Liver (tissue), 9 donors: Measurements from ENCODE around the gene MYADML2. TPM values are rescaled to one million over a fixed set of nuclear protein-coding genes. Genes with fewer than 3 reads are reported as not detected.

ENCODE experiments used
- DNase-seq: peaks from one replicate; pipeline ENCODE4 v3.0.0-alpha.2; 2017; ENCODE audit warnings: low spot score
- H3K27ac ChIP-seq, 2 donors: one replicate each; pipeline ENCODE4 v1.7.0; 2013; ENCODE audit warnings: inconsistent platforms in 2 of 2, low read length in 2 of 2, control low read depth in 1 of 2, low read depth in 1 of 2, mild to moderate bottlenecking in 1 of 2
- H3K27me3 ChIP-seq, 4 donors: one replicate each; pipeline versions ENCODE4 v1.6.1 to v1.7.0; 2013; ENCODE audit warnings: low read length in 3 of 4, inconsistent platforms in 1 of 4, mild to moderate bottlenecking in 1 of 4, moderate library complexity in 1 of 4; ENCODE audit not compliant: control insufficient read depth in 4 of 4, insufficient read depth in 4 of 4
- H3K36me3 ChIP-seq, 4 donors: one replicate each; pipeline versions ENCODE4 v1.6.1 to v1.7.0; 2013; ENCODE audit warnings: low read length in 3 of 4, mild to moderate bottlenecking in 3 of 4, low read depth in 1 of 4, moderate library complexity in 1 of 4; ENCODE audit not compliant: control insufficient read depth in 4 of 4, insufficient read depth in 3 of 4
- H3K4me1 ChIP-seq, 4 donors: one replicate each; pipeline versions ENCODE4 v1.6.1 to v1.7.0; 2013; ENCODE audit warnings: low read length in 3 of 4, mild to moderate bottlenecking in 3 of 4, moderate library complexity in 1 of 4; ENCODE audit not compliant: control insufficient read depth in 4 of 4, insufficient read depth in 4 of 4
- H3K4me3 ChIP-seq, 3 donors: one replicate each; pipeline versions ENCODE4 v1.6.1 to v1.7.0; 2013; ENCODE audit warnings: low read length in 3 of 3, control low read depth in 1 of 3, low read depth in 1 of 3, mild to moderate bottlenecking in 1 of 3
- H3K9ac ChIP-seq, 2 donors: one replicate each; pipeline ENCODE4 v1.7.0; 2013; ENCODE audit warnings: low read length in 2 of 2, mild to moderate bottlenecking in 2 of 2, moderate library complexity in 2 of 2, control low read depth in 1 of 2, low read depth in 1 of 2
- H3K9me3 ChIP-seq, 4 donors: one replicate each; pipeline versions ENCODE4 v1.6.1 to v1.7.0; 2013; ENCODE audit warnings: low read length in 3 of 4; ENCODE audit not compliant: control insufficient read depth in 4 of 4
- CTCF ChIP-seq: fragments of 150-350 bp; IDR thresholded peaks from 2 replicates; pipeline ENCODE4 v1.5.1; 2017; ENCODE audit warnings: improper control_type of control experiment, low read depth, low read length; ENCODE audit not compliant: missing input control
- EGR1 ChIP-seq, 2 donors: IDR thresholded peaks; 2 replicates each; pipeline ENCODE4 v1.6.1; 2016 to 2018; ENCODE audit warnings: antibody characterized with exemption in 2 of 2, low read depth in 2 of 2
- FOXA1 ChIP-seq: IDR thresholded peaks from 2 replicates; pipeline ENCODE4 v1.6.1; 2016; ENCODE audit warnings: antibody characterized with exemption
- FOXA2 ChIP-seq: IDR thresholded peaks from 2 replicates; pipeline ENCODE4 v1.6.1; 2016; ENCODE audit warnings: antibody characterized with exemption
- GABPA ChIP-seq, 2 donors: IDR thresholded peaks in 1 of 2; conservative IDR thresholded peaks in 1 of 2; 2 replicates each; pipeline ENCODE4 v1.6.1; 2016; ENCODE audit warnings: antibody characterized with exemption in 2 of 2, mild to moderate bottlenecking in 1 of 2, moderate library complexity in 1 of 2
- HNF4A ChIP-seq, 2 donors: conservative IDR thresholded peaks; 2 replicates each; pipeline ENCODE4 v1.6.1; 2016; ENCODE audit warnings: antibody characterized with exemption in 2 of 2, mild to moderate bottlenecking in 2 of 2
- HNF4G ChIP-seq: IDR thresholded peaks from 2 replicates; pipeline ENCODE4 v1.6.1; 2016; ENCODE audit warnings: antibody characterized with exemption
- JUND ChIP-seq, 2 donors: IDR thresholded peaks; 2 replicates each; pipeline ENCODE4 v1.6.1; 2016; ENCODE audit warnings: antibody characterized with exemption in 2 of 2
- MAX ChIP-seq: IDR thresholded peaks from 2 replicates; pipeline ENCODE4 v1.6.1; 2016; ENCODE audit warnings: antibody characterized with exemption
- NR2F2 ChIP-seq: IDR thresholded peaks from 2 replicates; pipeline ENCODE4 v1.6.1; 2016; ENCODE audit warnings: antibody characterized with exemption
- RAD21 ChIP-seq, 2 donors: IDR thresholded peaks; 2 replicates each; pipeline ENCODE4 v1.6.1; 2016; ENCODE audit warnings: antibody characterized with exemption in 2 of 2, mild to moderate bottlenecking in 2 of 2
- REST ChIP-seq: IDR thresholded peaks from 2 replicates; pipeline ENCODE4 v1.6.1; 2016; ENCODE audit warnings: antibody characterized with exemption, mild to moderate bottlenecking
- RXRA ChIP-seq, 2 donors: IDR thresholded peaks; 2 replicates each; pipeline ENCODE4 v1.6.1; 2017 to 2018; ENCODE audit warnings: antibody characterized with exemption in 2 of 2, mild to moderate bottlenecking in 1 of 2
- SP1 ChIP-seq: IDR thresholded peaks from 2 replicates; pipeline ENCODE4 v1.6.1; 2018; ENCODE audit warnings: antibody characterized with exemption, mild to moderate bottlenecking
- TAF1 ChIP-seq: conservative IDR thresholded peaks from 2 replicates; pipeline ENCODE4 v1.6.1; 2016; ENCODE audit warnings: antibody characterized with exemption, mild to moderate bottlenecking
- YY1 ChIP-seq: IDR thresholded peaks from 2 replicates; pipeline ENCODE4 v1.6.1; 2016; ENCODE audit warnings: antibody characterized with exemption, mild to moderate bottlenecking
- WGBS: extraction: QIAGEN DNeasy Blood & Tissue Kit; methylation state at CpG from one replicate; pipeline ENCODE4 v1.1.7; 2013; 5-methylcytosine and 5-hydroxymethylcytosine counted together
- polyA plus RNA-seq, 2 donors: library from polyadenylated mRNA; stranded (reverse) in 1 of 2; unstranded in 1 of 2; fragments of 200-250 nt in 1 of 2; fragments of >200 nt in 1 of 2; fragmentation: Nextera tagmentation in 1 of 2; extraction: Ambion mirVana in 1 of 2; gene quantifications; one replicate each; pipeline versions ENCODE4 v1.2.1 to v1.2.3, GENCODE V29; 2013 to 2015
- total RNA-seq, 2 donors: library from RNA; depleted of rRNA; stranded (reverse); fragments of >200 nt; gene quantifications; one replicate each; pipeline ENCODE4 v1.2.3, GENCODE V29; 2014
- TF ChIP-seq, protein P1 (sequence below): IDR thresholded peaks from 2 replicates; pipeline ENCODE4 v1.6.1; 2016; ENCODE audit warnings: antibody characterized with exemption
- TF ChIP-seq, protein P2 (sequence below): IDR thresholded peaks from 2 replicates; pipeline ENCODE4 v1.6.1; 2016; ENCODE audit warnings: antibody characterized with exemption
- donor health status: healthy.
- donor health status: healthy.
- donor health status: healthy.
- donor health status: healthy.
- donor health status: healthy.

The MYADML2 gene
- total and polyA plus RNA-seq, 4 donors, result not detected

GRCh38 chr17:81944858-81945257 lies 2.2 kb downstream of the MYADML2 start:
- no peak for TF ChIP-seq MAX
- TF ChIP-seq EGR1 (IDR thresholded peaks at IDR 0.05; ENCODE audit: low read depth in 2 of 2), result no peak
- no peak for TF ChIP-seq REST
- no peak for TF ChIP-seq YY1
- TF ChIP-seq, protein P1, sequence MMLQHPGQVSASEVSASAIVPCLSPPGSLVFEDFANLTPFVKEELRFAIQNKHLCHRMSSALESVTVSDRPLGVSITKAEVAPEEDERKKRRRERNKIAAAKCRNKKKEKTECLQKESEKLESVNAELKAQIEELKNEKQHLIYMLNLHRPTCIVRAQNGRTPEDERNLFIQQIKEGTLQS, result no peak
- no peak for TF ChIP-seq GABPA (IDR thresholded peaks at IDR 0.05 in 1 of 2, conservative IDR thresholded peaks at IDR 0.05 in 1 of 2)
- TF ChIP-seq HNF4A (conservative IDR thresholded peaks at IDR 0.05), result no peak
- no peak for TF ChIP-seq NR2F2
- TF ChIP-seq CTCF, result no peak
- TF ChIP-seq FOXA1, result no peak
- no peak for TF ChIP-seq RAD21 (IDR thresholded peaks at IDR 0.05)
- Histone ChIP-seq H3K36me3 (no peaks in the 10 kb centered on the region), H3K27me3 (no peaks in the 10 kb centered on the region), H3K9me3 (no peaks in the 10 kb centered on the region), H3K4me1 (no peaks in the 10 kb centered on the region), H3K9ac (no peak overlapping the region), H3K4me3 (no peak overlapping the region), H3K27ac (no peak overlapping the region)
- 89% methylated on average over 9 of the region's 9 CpGs for WGBS
- DNase-seq, result no peak

- H3K27ac ChIP-seq, result no peak overlapping the region
- TF ChIP-seq, protein P1, result no peak
- TF ChIP-seq HNF4A (conservative IDR thresholded peaks at IDR 0.05) (no peak), RXRA (IDR thresholded peaks at IDR 0.05) (no peak), NR2F2 (no peak), REST (no peak), SP1 (no peak), JUND (IDR thresholded peaks at IDR 0.05) (no peak), TAF1 (no peak), FOXA2 (no peak), MAX (no peak), HNF4G (no peak), EGR1 (IDR thresholded peaks at IDR 0.05; ENCODE audit: low read depth in 2 of 2) (no peak)
- TF ChIP-seq, protein P2, sequence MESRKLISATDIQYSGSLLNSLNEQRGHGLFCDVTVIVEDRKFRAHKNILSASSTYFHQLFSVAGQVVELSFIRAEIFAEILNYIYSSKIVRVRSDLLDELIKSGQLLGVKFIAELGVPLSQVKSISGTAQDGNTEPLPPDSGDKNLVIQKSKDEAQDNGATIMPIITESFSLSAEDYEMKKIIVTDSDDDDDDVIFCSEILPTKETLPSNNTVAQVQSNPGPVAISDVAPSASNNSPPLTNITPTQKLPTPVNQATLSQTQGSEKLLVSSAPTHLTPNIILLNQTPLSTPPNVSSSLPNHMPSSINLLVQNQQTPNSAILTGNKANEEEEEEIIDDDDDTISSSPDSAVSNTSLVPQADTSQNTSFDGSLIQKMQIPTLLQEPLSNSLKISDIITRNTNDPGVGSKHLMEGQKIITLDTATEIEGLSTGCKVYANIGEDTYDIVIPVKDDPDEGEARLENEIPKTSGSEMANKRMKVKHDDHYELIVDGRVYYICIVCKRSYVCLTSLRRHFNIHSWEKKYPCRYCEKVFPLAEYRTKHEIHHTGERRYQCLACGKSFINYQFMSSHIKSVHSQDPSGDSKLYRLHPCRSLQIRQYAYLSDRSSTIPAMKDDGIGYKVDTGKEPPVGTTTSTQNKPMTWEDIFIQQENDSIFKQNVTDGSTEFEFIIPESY, result no peak
- no peaks in the 10 kb centered on the region for H3K27me3 ChIP-seq
- no peak for DNase-seq
- no peak overlapping the region for H3K4me3 ChIP-seq
- 59% methylated on average over 12 of the region's 12 CpGs for WGBS
- peaks cover 0 to 3% (median 0%) of the 10 kb centered on the region in 4 donors for H3K4me1 ChIP-seq
- no peaks in the 10 kb centered on the region for H3K9me3 ChIP-seq
- H3K9ac ChIP-seq, result no peak overlapping the region
- H3K36me3 ChIP-seq, result no peaks in the 10 kb centered on the region
These were observed 4.9 kb downstream of the MYADML2 start for GRCh38 chr17:81942167-81942553.
